GM10847 (cell line): ENCODE data around the gene CYP19A1.

ENCODE experiments used
- POLR2A ChIP-seq: IDR thresholded peaks from 2 replicates; pipeline ENCODE4 v1.6.1; 2011; ENCODE audit not compliant: insufficient read length; ENCODE audit errors: extremely low read depth

CYP19A1 gene

DNA sequence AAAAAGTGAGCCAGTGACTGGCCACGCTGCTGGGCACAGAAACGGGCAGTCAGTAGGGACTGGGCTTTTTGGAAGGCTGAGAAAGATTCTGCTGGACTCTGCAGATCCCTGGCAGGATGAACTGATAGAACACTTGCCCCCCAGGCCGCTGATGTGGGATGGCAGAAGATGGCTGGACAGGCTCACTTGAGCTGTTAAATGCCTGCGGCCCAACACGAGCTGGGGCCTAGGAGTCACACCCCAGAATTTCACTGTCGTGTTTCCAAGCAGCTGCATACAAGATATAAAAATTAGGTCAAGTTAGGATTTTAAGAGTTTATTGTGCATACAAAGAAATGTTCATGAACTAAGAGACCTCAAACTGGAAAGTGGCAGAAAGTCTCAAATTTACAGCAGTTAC lies 29.9 kb upstream of the CYP19A1 start:
- no peak for TF ChIP-seq POLR2A

DNA sequence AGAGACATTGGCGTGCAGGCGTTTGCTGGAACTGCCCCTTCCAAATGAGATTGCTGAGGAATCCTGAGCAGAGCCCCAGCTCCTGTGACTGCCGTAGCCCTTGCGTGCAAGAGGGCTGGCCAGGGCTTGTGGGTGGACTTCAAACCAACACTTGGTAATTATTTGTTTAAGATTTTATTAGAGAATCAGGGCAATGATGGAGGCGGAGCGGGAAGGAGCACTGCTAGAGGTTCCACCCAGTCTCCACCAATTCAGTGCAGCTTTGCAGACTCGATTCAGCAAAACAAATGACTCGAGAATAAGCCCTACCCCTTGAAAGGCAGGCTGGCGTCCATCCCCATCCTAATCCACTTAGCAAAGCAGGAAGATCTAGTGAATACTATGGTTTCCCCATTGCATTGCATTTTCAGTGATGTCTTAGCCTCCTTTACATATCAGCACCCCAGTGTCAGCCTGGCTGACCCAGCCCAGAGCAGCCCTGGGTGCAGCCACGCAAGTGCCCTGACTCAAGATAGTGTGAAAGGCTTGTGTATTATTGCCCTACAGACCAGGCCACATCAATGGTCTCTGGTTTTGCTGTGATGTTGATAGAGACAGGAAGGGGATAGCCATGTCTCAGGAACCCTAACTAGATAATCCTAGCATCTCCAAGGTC lies 29.1 kb upstream of the CYP19A1 start:
- no peak for TF ChIP-seq POLR2A

DNA sequence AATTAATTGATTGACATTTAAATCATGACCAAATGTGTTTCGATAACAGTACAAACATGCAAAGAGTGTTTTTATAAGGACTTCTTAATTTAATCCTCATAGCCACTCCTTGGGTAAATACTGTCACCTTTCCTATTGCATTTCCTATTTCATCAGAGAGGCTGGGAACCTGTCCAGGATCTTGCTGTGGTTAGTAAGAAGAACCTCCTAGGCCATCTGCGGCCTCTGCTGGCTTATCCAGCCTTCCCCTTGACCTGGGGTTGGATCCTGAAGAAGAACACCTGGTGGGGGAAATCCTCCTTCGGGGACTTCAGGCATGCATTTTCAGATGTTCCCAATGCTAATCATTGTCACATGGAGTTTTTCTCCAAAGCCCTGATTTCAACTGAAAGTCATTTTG lies 28.5 kb upstream of the CYP19A1 start:
- TF ChIP-seq POLR2A, result no peak

DNA sequence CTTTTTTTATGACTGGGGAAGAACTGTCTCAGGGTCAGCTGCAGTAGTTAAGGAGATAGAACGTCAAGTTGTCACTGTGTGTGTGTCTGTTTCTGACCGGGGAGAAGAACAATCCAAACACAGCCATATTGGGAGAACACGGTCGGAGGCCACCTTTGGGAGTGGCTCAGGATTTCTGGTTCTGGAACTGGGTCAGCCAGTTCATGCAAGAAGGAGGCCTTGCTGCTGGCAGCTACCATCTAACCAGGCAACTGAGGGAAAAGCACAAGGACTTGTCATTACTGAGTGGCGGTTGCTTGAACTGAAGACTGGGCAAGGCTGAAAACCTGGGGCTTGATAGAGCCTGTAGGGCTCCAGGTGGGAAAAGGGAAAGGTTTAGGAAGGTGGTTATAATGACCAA lies 27.7 kb upstream of the CYP19A1 start:
- TF ChIP-seq POLR2A, result no peak

DNA sequence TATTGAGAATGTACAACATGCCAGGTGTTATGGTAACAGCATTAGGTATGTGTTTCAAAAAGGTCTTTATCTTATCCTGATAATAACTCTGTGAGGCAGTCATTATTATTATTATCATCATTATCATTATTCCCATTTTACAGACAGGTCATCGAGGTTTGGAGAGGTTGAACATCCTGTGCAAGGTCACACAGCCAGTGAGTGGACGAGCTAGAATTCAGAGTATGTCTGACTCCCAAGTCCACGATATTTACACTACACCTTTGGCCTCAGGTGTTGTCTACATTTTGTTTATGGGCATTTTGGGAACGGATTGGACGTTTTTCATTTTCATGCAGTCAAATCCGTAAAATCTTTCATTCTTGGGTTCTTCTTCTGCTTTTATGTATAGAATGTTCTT lies 27.0 kb upstream of the CYP19A1 start:
- TF ChIP-seq POLR2A, result no peak

DNA sequence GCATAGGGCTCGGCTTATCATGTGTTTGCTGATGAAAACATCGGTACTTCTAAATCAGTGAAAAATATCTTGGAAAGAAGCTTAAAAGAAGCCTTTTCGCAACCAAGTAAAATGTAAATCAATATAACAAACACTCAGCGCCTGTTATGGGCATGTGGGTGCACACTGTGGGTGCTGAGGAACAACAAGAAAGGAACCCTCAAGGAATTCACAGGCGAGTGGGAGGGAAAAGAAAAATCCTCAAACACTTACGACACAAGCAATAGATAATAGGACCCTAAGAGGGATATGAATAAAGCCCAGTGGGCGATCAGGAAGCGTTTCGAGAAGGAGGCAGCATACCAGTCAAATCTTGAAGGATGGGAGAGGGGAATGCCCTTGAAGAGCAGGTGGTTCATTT lies 25.0 kb upstream of the CYP19A1 start:
- TF ChIP-seq POLR2A, result no peak

DNA sequence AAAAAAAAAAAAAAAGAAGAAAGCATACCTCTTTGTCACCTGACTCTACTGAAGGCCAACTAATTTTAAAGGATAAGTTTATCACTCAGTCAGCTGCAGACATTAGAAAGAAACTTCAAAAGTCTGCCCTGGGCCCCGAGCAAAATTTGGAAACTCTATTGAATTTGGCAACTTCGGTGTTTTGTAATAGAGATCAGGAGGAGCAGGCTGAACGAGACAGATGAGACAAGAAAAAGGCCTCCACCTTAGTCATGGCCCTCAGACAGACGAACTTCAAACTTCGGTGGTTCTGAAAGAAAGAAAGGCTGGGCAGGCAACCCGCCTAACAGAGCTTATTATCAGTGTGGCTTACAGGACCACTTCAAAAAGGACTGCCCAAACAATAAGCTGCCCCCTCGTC lies 21.6 kb upstream of the CYP19A1 start:
- TF ChIP-seq POLR2A, result no peak

DNA sequence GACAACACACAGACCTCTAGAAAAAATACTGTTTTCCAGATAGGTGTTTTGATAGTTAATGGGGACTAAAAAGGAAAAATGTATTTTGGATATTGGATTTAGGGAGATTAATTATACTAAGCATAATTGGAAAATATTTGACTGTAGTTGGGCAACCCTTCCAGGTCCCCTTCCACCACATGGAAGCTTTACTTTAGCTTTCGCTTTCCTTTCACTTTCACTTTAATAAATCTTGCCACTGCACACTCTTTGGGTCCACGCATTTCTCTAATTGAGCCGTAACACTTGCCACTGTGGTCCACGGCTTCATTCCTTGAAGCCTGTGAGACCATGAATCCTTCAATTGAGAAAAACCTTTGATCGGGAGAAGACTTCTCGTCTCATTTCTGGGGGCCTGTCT lies 18.6 kb upstream of the CYP19A1 start:
- TF ChIP-seq POLR2A, result no peak

DNA sequence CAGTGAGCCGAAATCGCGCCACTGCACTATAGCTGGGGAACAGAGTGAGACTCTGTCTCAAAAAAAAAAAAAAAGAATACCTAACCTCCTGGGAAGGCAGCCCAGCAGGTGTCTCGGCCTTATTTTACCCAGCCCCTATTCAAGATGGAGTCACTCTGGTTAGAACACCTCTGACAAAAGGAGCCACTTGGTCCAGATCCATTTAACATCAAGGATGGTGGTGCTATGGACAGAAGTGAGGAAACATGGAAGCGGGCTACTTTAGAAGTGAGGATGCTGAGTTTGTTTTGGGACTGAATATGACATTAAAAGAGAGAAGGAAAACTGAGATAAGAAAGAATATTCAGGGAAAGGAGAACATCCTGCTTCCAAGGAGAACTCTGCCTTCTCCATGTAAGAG lies 17.8 kb upstream of the CYP19A1 start:
- TF ChIP-seq POLR2A, result no peak

DNA sequence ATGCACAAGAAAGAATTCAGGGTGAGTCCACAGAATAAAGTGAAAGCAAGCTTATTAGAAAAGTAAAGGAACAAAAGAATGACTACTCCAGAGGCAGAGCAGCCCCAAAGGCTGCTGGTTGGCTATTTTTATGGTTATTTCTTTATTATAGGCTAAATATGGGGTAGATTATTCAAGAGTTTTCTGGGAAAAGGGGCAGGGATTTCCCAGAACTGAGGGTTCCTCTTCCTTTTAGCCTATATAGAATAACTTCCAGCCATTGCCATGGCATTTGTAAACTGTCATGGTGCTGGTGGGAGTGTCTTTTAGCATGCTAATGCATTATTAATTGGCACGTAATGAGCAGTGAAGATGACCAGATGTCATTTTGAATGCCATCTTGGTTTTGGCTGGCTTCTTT lies 16.7 kb upstream of the CYP19A1 start:
- no peak for TF ChIP-seq POLR2A

DNA sequence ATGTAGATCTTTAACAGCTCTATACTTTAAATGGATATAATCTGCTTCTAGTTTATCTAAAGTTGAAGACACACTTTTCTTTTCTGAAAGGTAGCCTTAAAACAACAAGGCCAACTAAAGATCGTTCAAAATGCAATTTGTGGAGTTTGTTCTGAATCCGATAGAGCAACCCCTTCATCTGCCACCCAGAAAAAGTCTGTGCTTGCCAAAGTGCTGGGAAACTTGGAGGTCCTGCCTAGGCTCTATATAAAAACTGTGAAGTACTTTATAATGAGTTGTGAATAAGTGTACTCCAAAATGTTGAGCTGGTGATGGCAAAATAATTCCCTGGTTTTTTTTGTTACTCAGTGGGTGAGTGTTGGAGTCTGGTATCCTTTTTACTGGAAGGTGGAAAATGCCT lies 15.6 kb upstream of the CYP19A1 start:
- TF ChIP-seq POLR2A, result no peak

DNA sequence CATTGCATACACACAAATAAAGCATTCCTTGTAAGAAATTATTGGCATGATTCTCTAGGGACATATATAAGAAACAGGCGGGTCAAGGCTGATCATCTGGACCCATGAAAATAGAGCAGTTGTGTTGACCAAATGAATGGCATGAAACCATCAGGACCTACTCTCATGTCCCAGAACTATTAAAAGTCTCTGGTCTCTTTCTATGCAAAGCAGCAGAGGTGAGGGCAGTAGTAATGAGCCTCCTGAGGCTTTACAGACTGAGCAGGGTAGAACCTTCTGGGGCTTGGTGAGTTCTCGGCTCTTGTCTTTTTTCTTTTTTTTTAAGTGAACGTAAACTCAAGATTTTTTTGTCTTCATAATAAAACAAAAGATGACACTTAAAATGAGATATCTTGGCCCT lies 12.3 kb upstream of the CYP19A1 start:
- no peak for TF ChIP-seq POLR2A

DNA sequence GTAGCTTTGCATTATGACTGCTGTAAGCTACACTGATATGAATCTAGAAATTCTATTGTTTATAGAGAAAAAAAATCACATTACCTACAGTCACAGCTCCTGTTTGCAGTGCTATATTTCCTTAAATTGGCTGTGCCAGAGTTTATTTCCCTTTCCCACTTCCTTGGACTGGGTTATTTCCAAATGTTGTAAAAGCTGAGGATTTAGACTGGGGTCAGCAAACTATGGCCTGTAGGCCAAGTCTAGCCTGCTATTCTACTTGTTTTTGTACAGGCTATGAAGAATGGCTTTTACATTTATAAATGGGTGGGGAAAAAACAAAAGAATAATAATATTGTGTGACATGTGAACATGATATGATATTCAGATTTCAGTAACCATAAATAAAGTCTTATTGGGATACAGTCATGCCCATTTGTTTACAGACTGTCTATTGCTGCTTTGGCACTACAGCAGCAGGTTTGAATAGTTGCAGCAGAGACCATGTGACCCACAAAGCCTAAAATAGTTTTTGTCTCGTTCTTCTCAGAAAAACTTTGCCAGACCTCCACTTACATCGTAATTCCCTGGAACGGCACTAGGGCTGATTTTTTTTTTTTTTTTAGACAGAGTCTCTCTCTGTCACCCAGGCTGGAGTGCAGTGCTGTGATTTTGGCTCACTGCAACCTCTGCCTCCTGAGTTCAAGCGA lies 10.9 kb upstream of the CYP19A1 start:
- TF ChIP-seq POLR2A, result no peak

DNA sequence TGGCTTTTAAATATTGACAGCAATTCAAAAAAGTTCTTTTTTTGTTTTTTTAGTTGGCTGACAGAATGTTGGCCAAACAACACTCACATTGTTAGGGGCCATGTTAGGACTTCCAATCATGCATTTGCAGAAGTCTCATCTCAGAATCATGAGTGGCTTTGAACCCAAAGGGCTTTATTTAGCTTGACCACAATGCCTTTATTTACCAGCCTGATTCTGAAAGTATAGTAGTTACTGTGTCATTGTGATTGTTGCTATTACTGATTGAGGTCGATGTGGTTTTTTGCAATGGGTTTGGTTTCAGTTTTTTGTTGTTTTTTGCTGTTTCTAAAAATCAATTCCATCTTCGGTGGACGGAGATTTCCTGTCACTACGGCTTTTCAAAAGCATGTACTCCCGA lies 10.3 kb upstream of the CYP19A1 start:
- TF ChIP-seq POLR2A, result no peak

DNA sequence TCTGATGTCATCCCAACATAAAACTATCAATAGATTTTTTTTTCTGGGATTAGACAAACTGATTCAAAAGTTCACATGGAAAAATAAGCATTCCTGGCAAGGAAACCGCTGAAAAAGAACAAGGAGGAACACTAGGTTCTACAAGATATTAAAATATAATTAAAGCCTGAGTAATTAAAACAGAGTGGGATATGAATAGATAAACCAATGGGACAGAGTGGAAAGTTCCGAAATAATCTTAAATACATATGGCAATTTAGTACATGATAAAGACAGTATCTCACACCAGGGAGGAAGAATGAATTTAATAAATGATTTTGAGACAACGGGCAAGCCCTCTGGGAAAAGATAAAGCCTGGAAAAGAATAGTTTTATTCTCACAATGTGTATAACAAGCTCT lies 7.7 kb upstream of the CYP19A1 start:
- no peak for TF ChIP-seq POLR2A

DNA sequence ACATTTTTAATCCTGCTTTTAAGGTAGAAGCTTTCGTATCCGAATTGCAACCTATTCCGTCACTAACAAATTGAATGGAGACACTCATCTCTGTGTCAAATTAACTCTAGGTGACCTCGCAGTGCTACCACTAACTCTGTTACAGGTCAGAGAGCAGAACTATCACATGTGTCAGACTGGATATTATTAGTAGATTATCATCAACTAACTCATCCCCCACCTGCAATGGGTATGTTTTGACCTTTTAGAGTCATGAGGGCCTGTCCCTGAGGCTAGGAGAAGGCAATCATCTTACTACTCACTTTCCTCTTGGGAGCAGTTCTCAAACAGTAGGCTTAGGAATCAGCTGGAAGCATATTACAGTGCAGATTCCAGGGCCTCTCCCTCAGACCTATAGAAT lies 5.1 kb upstream of the CYP19A1 start:
- TF ChIP-seq POLR2A, result no peak
